WTC11 (cell line): ENCODE measurements around the gene SMYD5. TPM values are rescaled to one million over a fixed set of nuclear protein-coding genes. Genes with fewer than 3 reads are reported as not detected.

Experiments used
- ATAC-seq: fragments of 200-7000 bp; cut with Tn5 transposase; 2 replicates; pipeline ENCODE4 v1.10.0; 2021; ENCODE audit warnings: mild to moderate bottlenecking, moderate library complexity
- CTCF ChIA-PET: fragments of 300-600 bp; sonication (Branson Sonifier 250); formaldehyde crosslinking; loops from one replicate; lab custom pipeline; 2021; ENCODE audit warnings: antibody characterized with exemption; lab: Charles Lee
- POLR2A ChIA-PET: fragments of 350-600 bp; sonication (Branson Sonifier 250); formaldehyde crosslinking; loops from one replicate; lab custom pipeline; 2021; ENCODE audit warnings: antibody characterized with exemption; lab: Charles Lee
- DNase-seq: peaks from one replicate; pipeline ENCODE4 v3.0.0; 2021; ENCODE audit warnings: low spot score
- H3K27ac Mint-ChIP-seq: 2 replicates; pipeline ENCODE4 v1.8.0; 2021; ENCODE audit warnings: mixed read lengths
- H3K27me3 Mint-ChIP-seq: 2 replicates; pipeline ENCODE4 v1.8.0; 2021; ENCODE audit warnings: low read depth, mild to moderate bottlenecking, moderate library complexity, mixed read lengths
- H3K36me3 Mint-ChIP-seq: 2 replicates; pipeline ENCODE4 v1.8.0; 2021; ENCODE audit warnings: mixed read lengths
- H3K4me1 Mint-ChIP-seq: 2 replicates; pipeline ENCODE4 v1.8.0; 2022; ENCODE audit warnings: mixed read lengths
- H3K4me3 Mint-ChIP-seq: 2 replicates; pipeline ENCODE4 v1.8.0; 2021; ENCODE audit warnings: mild to moderate bottlenecking, moderate library complexity, mixed read lengths
- H3K9me3 Mint-ChIP-seq: 2 replicates; pipeline ENCODE4 v1.8.0; 2021; ENCODE audit warnings: mixed read lengths
- ATF3 ChIP-seq: sonication (generic); formaldehyde crosslinking; conservative IDR thresholded peaks from 2 replicates; pipeline ENCODE4 v1.8.1; 2022; ENCODE audit warnings: mild to moderate bottlenecking, missing genetic modification reagents
- ATF6 ChIP-seq: sonication (generic); formaldehyde crosslinking; IDR thresholded peaks from 2 replicates; pipeline ENCODE4 v1.8.1; 2023; ENCODE audit warnings: mild to moderate bottlenecking, missing genetic modification reagents
- CBFB ChIP-seq: sonication (generic); formaldehyde crosslinking; IDR thresholded peaks from 2 replicates; pipeline ENCODE4 v1.8.1; 2022; ENCODE audit warnings: mild to moderate bottlenecking, low read depth, missing genetic modification reagents
- CREM ChIP-seq: sonication (generic); formaldehyde crosslinking; IDR thresholded peaks from 2 replicates; pipeline ENCODE4 v1.8.1; 2022; ENCODE audit warnings: mild to moderate bottlenecking, missing genetic modification reagents, moderate library complexity
- E2F1 ChIP-seq: sonication (generic); formaldehyde crosslinking; IDR thresholded peaks from 2 replicates; pipeline ENCODE4 v1.8.0; 2022; ENCODE audit warnings: mild to moderate bottlenecking, missing genetic modification reagents
- E2F5 ChIP-seq: sonication (generic); formaldehyde crosslinking; IDR thresholded peaks from 2 replicates; pipeline ENCODE4 v1.8.1; 2022; ENCODE audit warnings: mild to moderate bottlenecking, moderate library complexity, missing genetic modification reagents
- ELF4 ChIP-seq: sonication (generic); formaldehyde crosslinking; IDR thresholded peaks from 2 replicates; pipeline ENCODE4 v1.8.1; 2022; ENCODE audit warnings: low read depth, mild to moderate bottlenecking, moderate library complexity, missing genetic modification reagents
- FOXP1 ChIP-seq: sonication (generic); formaldehyde crosslinking; IDR thresholded peaks from 2 replicates; pipeline ENCODE4 v1.8.0; 2022; ENCODE audit warnings: missing genetic modification reagents, mild to moderate bottlenecking, moderate library complexity, borderline replicate concordance
- GABPB1 ChIP-seq: sonication (generic); formaldehyde crosslinking; IDR thresholded peaks from 2 replicates; pipeline ENCODE4 v1.8.1; 2023; ENCODE audit warnings: mild to moderate bottlenecking, missing genetic modification reagents
- GTF2I ChIP-seq: fragments of 250-450 bp; sonication (Bioruptor Pico); conservative IDR thresholded peaks from 2 replicates; pipeline ENCODE4 v1.4.0; 2021; ENCODE audit warnings: mild to moderate bottlenecking
- IRF2 ChIP-seq: sonication (generic); formaldehyde crosslinking; IDR thresholded peaks from 2 replicates; pipeline ENCODE4 v1.8.0; 2022; ENCODE audit warnings: low read depth, missing genetic modification reagents, borderline replicate concordance
- JUN ChIP-seq: sonication (generic); formaldehyde crosslinking; IDR thresholded peaks from 2 replicates; pipeline ENCODE4 v1.8.0; 2023; ENCODE audit warnings: mild to moderate bottlenecking, missing genetic modification reagents
- KAT7 ChIP-seq: sonication (generic); formaldehyde crosslinking; IDR thresholded peaks from 2 replicates; pipeline ENCODE4 v1.8.1; 2023; ENCODE audit warnings: missing genetic modification reagents, mild to moderate bottlenecking, borderline replicate concordance
- NFATC4 ChIP-seq: fragments of 250-450 bp; sonication (Bioruptor Pico); IDR thresholded peaks from 2 replicates; pipeline ENCODE4 v1.9.0; 2021; ENCODE audit warnings: mild to moderate bottlenecking
- NR3C1 ChIP-seq: sonication (generic); formaldehyde crosslinking; conservative IDR thresholded peaks from 2 replicates; pipeline ENCODE4 v1.8.1; 2023; ENCODE audit warnings: low read depth, mild to moderate bottlenecking, missing genetic modification reagents
- PREB ChIP-seq: sonication (generic); formaldehyde crosslinking; IDR thresholded peaks from 2 replicates; pipeline ENCODE4 v1.8.1; 2022; ENCODE audit warnings: mild to moderate bottlenecking, missing genetic modification reagents, moderate library complexity, borderline replicate concordance
- RELA ChIP-seq: sonication (generic); formaldehyde crosslinking; IDR thresholded peaks from 2 replicates; pipeline ENCODE4 v1.8.1; 2022; ENCODE audit warnings: missing genetic modification reagents, mild to moderate bottlenecking, borderline replicate concordance
- SMAD4 ChIP-seq: sonication (generic); formaldehyde crosslinking; IDR thresholded peaks from 2 replicates; pipeline ENCODE4 v1.8.0; 2022; ENCODE audit warnings: mild to moderate bottlenecking, missing genetic modification reagents
- SOX15 ChIP-seq: fragments of 250-450 bp; sonication (Bioruptor Pico); IDR thresholded peaks from 2 replicates; pipeline ENCODE4 v1.9.0; 2021; ENCODE audit warnings: mild to moderate bottlenecking
- SP1 ChIP-seq: sonication (generic); formaldehyde crosslinking; conservative IDR thresholded peaks from 2 replicates; pipeline ENCODE4 v1.8.1; 2022; ENCODE audit warnings: missing genetic modification reagents
- ZBTB21 ChIP-seq: sonication (generic); formaldehyde crosslinking; IDR thresholded peaks from 2 replicates; pipeline ENCODE4 v1.8.1; 2023; ENCODE audit warnings: mild to moderate bottlenecking, missing genetic modification reagents, borderline replicate concordance
- ZNF121 ChIP-seq: sonication (generic); formaldehyde crosslinking; IDR thresholded peaks from 2 replicates; pipeline ENCODE4 v1.8.0; 2023; ENCODE audit warnings: missing genetic modification reagents
- ZNF138 ChIP-seq: sonication (generic); formaldehyde crosslinking; conservative IDR thresholded peaks from 2 replicates; pipeline ENCODE4 v1.8.1; 2022; ENCODE audit warnings: mild to moderate bottlenecking, moderate library complexity, missing genetic modification reagents
- ZNF671 ChIP-seq: fragments of 250-450 bp; sonication (Bioruptor Pico); IDR thresholded peaks from 2 replicates; pipeline ENCODE4 v1.8.0; 2021; ENCODE audit warnings: mild to moderate bottlenecking
- total RNA-seq: library from RNA; stranded (reverse); gene quantifications from 3 replicates; pipeline ENCODE4 v1.2.3, GENCODE V29; 2021

Gene SMYD5
- total RNA-seq, 1 experiment from 2014 or later, result 46.7 TPM

- ChIA-PET CTCF (interaction anchor here (1.0 to 1.1 kb wide), 2 partner anchors 15 to 40 kb away, joined by 4 read pairs; partner anchors contain the start of gene EGR4), POLR2A (interaction anchor here (1.4 kb wide), 1 partner anchor 15 kb away, joined by 5 read pairs; no protein-coding TSS in a partner anchor)
- peaks cover 6% of the 10 kb centered on the region; the same call in 1 of the 2 replicates for H3K4me1 Mint-ChIP-seq
- ATAC-seq (peak; percentile 9; the same call in 1 of the 2 replicates), DNase-seq (no peak)
- H3K4me3 Mint-ChIP-seq, result no peak overlapping the region
- no peaks in the 10 kb centered on the region for H3K27me3 Mint-ChIP-seq
- TF ChIP-seq E2F1 (CRISPR knock-in tag) (no peak), ZNF671 (CRISPR knock-in tag) (no peak), CBFB (no peak), ZNF138 (CRISPR knock-in tag) (no peak), SP1 (CRISPR knock-in tag) (no peak), CREM (CRISPR knock-in tag) (no peak), ATF6 (no peak), SOX15 (no peak), IRF2 (CRISPR knock-in tag) (no peak), ATF3 (CRISPR knock-in tag) (no peak), ELF4 (CRISPR knock-in tag) (no peak), E2F5 (no peak), RELA (no peak), KAT7 (CRISPR knock-in tag) (no peak), FOXP1 (CRISPR knock-in tag) (no peak), ZBTB21 (CRISPR knock-in tag) (no peak), NFATC4 (CRISPR knock-in tag) (no peak)
- no peak overlapping the region for H3K27ac Mint-ChIP-seq
- peaks cover 44% of the 10 kb centered on the region for H3K36me3 Mint-ChIP-seq
- no peaks in the 10 kb centered on the region for H3K9me3 Mint-ChIP-seq
These were observed 39.9 kb downstream of the SMYD5 start for GRCh38 chr2:73253901-73254300.

GRCh38 chr2:73254343-73255006, 40.4 kb downstream of the SMYD5 start:
- no peak for TF ChIP-seq JUN (CRISPR knock-in tag)
- TF ChIP-seq GABPB1, result no peak
- TF ChIP-seq PREB (CRISPR knock-in tag), result no peak
- no peak for TF ChIP-seq SMAD4 (CRISPR knock-in tag)
- TF ChIP-seq ZNF121, result no peak
- no peak for TF ChIP-seq GTF2I (CRISPR knock-in tag)
- TF ChIP-seq NR3C1, result no peak
- CTCF ChIA-PET, result interaction anchor here (1.0 kb wide), 1 partner anchor 39 kb away, joined by 4 read pairs; the partner anchor contains the start of gene EGR4
- H3K36me3 Mint-ChIP-seq, result peaks cover 43% of the 10 kb centered on the region
- DNase-seq, result no peak
- no peaks in the 10 kb centered on the region for H3K9me3 Mint-ChIP-seq
- no peak for ATAC-seq
- POLR2A ChIA-PET, result interaction anchor here (1.4 kb wide), 1 partner anchor 14 kb away, joined by 5 read pairs; no protein-coding TSS in a partner anchor
- H3K27me3 Mint-ChIP-seq, result no peaks in the 10 kb centered on the region
- H3K4me1 Mint-ChIP-seq, result peaks cover 6% of the 10 kb centered on the region; the same call in 1 of the 2 replicates
- H3K27ac Mint-ChIP-seq, result no peak overlapping the region
- no peak overlapping the region for H3K4me3 Mint-ChIP-seq
